OCI-LY7 (cell line): Measurements from ENCODE around the gene DPYD. TPM values are rescaled to one million over a fixed set of nuclear protein-coding genes. Genes with fewer than 3 reads are reported as not detected.

Source experiments
- BruUV-seq: library from RNA; stranded (reverse); fragments of 400-500 nt; replicated peaks from 2 replicates; lab custom pipeline; 2021; lab: Mats Ljungman, UMichigan
- CTCF ChIA-PET: fragments of 300-600 bp; sonication (Branson Sonifier 250); formaldehyde crosslinking; loops from one replicate; lab custom pipeline; 2022; ENCODE audit warnings: antibody characterized with exemption; ENCODE audit not compliant: unreplicated experiment; lab: Charles Lee
- POLR2A ChIA-PET: fragments of 300-600 bp; sonication (Branson Sonifier 250); formaldehyde crosslinking; loops from one replicate; lab custom pipeline; 2022; ENCODE audit warnings: antibody characterized with exemption; lab: Charles Lee
- DNase-seq: peaks from one replicate; pipeline ENCODE4 v3.0.0-alpha.2; 2015; ENCODE audit warnings: low spot score
- H2AFZ ChIP-seq: fragments of 200-600 bp; sonication (generic), shearing (Covaris generic); 2 replicates; pipeline ENCODE4 v1.6.1; 2014; ENCODE audit warnings: mild to moderate bottlenecking, antibody characterized with exemption, low read length, moderate library complexity
- H3K27ac ChIP-seq: fragments of 200-600 bp; sonication (generic); 2 replicates; pipeline ENCODE4 v1.5.1; 2014; ENCODE audit warnings: mixed run types, low read depth, mild to moderate bottlenecking, moderate library complexity, low read length, inconsistent platforms; ENCODE audit not compliant: poor library complexity, severe bottlenecking
- H3K36me3 ChIP-seq: fragments of 200-600 bp; sonication (generic); 2 replicates; pipeline ENCODE4 v1.6.1; 2014; ENCODE audit warnings: mild to moderate bottlenecking, antibody characterized with exemption, low read length, moderate library complexity, mixed read lengths; ENCODE audit not compliant: insufficient read depth
- H3K4me1 ChIP-seq: fragments of 200-600 bp; sonication (generic); 2 replicates; pipeline ENCODE4 v1.5.1; 2014; ENCODE audit warnings: mild to moderate bottlenecking, low read length; ENCODE audit not compliant: insufficient read depth, poor library complexity, severe bottlenecking
- H3K4me2 ChIP-seq: fragments of 200-600 bp; sonication (generic); 2 replicates; pipeline ENCODE4 v1.6.1; 2014; ENCODE audit warnings: mild to moderate bottlenecking, low read length
- H3K4me3 ChIP-seq: fragments of 200-600 bp; sonication (generic); 2 replicates; pipeline ENCODE4 v1.5.1; 2014; ENCODE audit warnings: mild to moderate bottlenecking, low read depth, low read length; ENCODE audit not compliant: poor library complexity, severe bottlenecking
- H3K79me2 ChIP-seq: fragments of 200-600 bp; sonication (generic); 2 replicates; pipeline ENCODE4 v1.6.1; 2016; ENCODE audit warnings: low read depth, mild to moderate bottlenecking, low read length, moderate library complexity, mixed read lengths; ENCODE audit not compliant: insufficient read depth
- H3K9me2 ChIP-seq: fragments of 200-600 bp; sonication (generic); 2 replicates; pipeline ENCODE4 v1.6.1; 2016; ENCODE audit warnings: mild to moderate bottlenecking, low read length, mixed read lengths; ENCODE audit not compliant: insufficient read depth
- H3K9me3 ChIP-seq: fragments of 200-600 bp; sonication (generic); 2 replicates; pipeline ENCODE4 v1.6.1; 2014; ENCODE audit warnings: mild to moderate bottlenecking, mixed run types, low read length, mixed read lengths
- H4K20me1 ChIP-seq: fragments of 200-600 bp; sonication (generic); 2 replicates; pipeline ENCODE4 v1.6.1; 2014; ENCODE audit warnings: mild to moderate bottlenecking, antibody characterized with exemption, low read length, moderate library complexity, mixed read lengths; ENCODE audit not compliant: insufficient read depth
- EZH2phosphoT487 ChIP-seq: fragments of 200-600 bp; sonication (generic); IDR thresholded peaks from 2 replicates; pipeline ENCODE4 v1.6.1; 2018; ENCODE audit warnings: low read depth, borderline replicate concordance, mild to moderate bottlenecking, mixed run types, antibody characterized with exemption, low read length, moderate library complexity, mixed read lengths
- intact Hi-C: fragments of 100-400 bp; cut with micrococcal nuclease; formaldehyde crosslinking; loops from one replicate; pipeline ENCODE4 v1.10.0; 2022; ENCODE audit not compliant: unreplicated experiment
- total RNA-seq, 2 experiments: library from RNA; depleted of rRNA in 1 of 2; stranded (reverse); fragments of >200 nt in 1 of 2; shearing (Covaris generic) in 1 of 2; gene quantifications; 2 replicates each; pipeline ENCODE4 v1.2.3, GENCODE V29; 2014 to 2022
- TF ChIP-seq, protein P1 (sequence below): fragments of 200-600 bp; sonication (generic); conservative IDR thresholded peaks from 2 replicates; pipeline ENCODE4 v1.5.1; 2014; ENCODE audit warnings: mild to moderate bottlenecking, antibody characterized with exemption, low read length, moderate library complexity, mixed read lengths

The DPYD gene
- total RNA-seq, 2 experiments from 2014 or later, result 5.5 to 13.4 TPM

DNA sequence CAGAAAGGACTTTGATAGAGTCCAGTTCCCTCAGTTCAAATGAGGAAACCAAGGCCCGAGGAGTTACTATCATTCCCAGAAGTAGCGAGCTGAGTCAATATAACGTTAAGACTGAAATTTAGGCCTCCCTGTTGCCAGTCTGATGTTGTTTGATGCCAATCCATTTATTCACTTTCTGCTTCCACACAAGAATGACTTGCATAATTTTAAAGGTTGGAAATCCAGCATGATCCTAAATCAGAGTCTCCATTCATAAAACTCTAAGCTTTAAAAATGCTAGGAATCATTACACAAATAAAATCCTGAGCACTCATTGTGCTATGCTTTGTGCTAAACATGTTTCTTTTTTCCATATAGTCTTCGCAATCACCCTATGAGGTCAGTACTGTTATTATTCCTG lies 784.9 kb downstream of the DPYD start:
- no peak overlapping the region for H2AFZ ChIP-seq
- no peak overlapping the region for H3K4me2 ChIP-seq
- CTCF ChIA-PET, result no interaction called here
- no peaks in the 10 kb centered on the region for H4K20me1 ChIP-seq
- POLR2A ChIA-PET, result interaction anchor here (1.3 kb wide), 1 partner anchor 16 kb away, joined by 3 read pairs; no protein-coding TSS in a partner anchor
- H3K36me3 ChIP-seq, result no peaks in the 10 kb centered on the region
- TF ChIP-seq, protein P1, sequence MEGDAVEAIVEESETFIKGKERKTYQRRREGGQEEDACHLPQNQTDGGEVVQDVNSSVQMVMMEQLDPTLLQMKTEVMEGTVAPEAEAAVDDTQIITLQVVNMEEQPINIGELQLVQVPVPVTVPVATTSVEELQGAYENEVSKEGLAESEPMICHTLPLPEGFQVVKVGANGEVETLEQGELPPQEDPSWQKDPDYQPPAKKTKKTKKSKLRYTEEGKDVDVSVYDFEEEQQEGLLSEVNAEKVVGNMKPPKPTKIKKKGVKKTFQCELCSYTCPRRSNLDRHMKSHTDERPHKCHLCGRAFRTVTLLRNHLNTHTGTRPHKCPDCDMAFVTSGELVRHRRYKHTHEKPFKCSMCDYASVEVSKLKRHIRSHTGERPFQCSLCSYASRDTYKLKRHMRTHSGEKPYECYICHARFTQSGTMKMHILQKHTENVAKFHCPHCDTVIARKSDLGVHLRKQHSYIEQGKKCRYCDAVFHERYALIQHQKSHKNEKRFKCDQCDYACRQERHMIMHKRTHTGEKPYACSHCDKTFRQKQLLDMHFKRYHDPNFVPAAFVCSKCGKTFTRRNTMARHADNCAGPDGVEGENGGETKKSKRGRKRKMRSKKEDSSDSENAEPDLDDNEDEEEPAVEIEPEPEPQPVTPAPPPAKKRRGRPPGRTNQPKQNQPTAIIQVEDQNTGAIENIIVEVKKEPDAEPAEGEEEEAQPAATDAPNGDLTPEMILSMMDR, result no peak
- no peak for TF ChIP-seq EZH2phosphoT487
- no peaks in the 10 kb centered on the region for H3K9me3 ChIP-seq
- H3K27ac ChIP-seq, result no peak overlapping the region
- no peaks in the 10 kb centered on the region for H3K9me2 ChIP-seq
- H3K4me3 ChIP-seq, result no peak overlapping the region
- peaks cover 8% of the 10 kb centered on the region for H3K4me1 ChIP-seq
- no peak for DNase-seq
- no peaks in the 10 kb centered on the region for H3K79me2 ChIP-seq
- BruUV-seq, result no TSS peak
- intact Hi-C loops, result no loop called here

DNA sequence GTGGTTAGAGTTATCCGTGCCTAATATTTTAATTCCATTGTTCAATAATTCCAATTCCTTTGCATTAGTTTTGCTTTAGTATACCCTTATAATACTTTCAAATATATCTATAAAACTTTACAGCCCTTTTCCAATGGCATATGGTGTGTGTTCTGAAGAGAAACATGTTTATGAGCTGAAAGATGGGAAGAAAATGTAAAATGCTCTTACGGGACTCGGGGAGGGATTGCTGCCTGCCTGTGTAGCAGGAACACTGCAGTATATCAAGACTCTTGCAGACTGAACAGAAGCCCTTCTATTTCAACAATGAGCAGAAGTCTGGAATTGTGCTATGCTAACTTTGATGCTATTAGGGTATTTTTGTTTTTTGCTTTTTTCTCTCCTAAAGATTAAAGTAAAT lies 792.4 kb downstream of the DPYD start:
- Histone ChIP-seq H3K36me3 (no peaks in the 10 kb centered on the region), H3K4me1 (no peaks in the 10 kb centered on the region), H2AFZ (no peak overlapping the region), H3K4me2 (no peak overlapping the region), H4K20me1 (no peaks in the 10 kb centered on the region), H3K9me2 (no peaks in the 10 kb centered on the region), H3K4me3 (no peak overlapping the region), H3K79me2 (no peaks in the 10 kb centered on the region), H3K9me3 (no peaks in the 10 kb centered on the region), H3K27ac (no peak overlapping the region)
- intact Hi-C loops, result no loop called here
- no peak for DNase-seq
- no peak for TF ChIP-seq EZH2phosphoT487
- TF ChIP-seq, protein P1, result no peak
- no TSS peak for BruUV-seq
- ChIA-PET POLR2A (no interaction called here), CTCF (no interaction called here)

DNA sequence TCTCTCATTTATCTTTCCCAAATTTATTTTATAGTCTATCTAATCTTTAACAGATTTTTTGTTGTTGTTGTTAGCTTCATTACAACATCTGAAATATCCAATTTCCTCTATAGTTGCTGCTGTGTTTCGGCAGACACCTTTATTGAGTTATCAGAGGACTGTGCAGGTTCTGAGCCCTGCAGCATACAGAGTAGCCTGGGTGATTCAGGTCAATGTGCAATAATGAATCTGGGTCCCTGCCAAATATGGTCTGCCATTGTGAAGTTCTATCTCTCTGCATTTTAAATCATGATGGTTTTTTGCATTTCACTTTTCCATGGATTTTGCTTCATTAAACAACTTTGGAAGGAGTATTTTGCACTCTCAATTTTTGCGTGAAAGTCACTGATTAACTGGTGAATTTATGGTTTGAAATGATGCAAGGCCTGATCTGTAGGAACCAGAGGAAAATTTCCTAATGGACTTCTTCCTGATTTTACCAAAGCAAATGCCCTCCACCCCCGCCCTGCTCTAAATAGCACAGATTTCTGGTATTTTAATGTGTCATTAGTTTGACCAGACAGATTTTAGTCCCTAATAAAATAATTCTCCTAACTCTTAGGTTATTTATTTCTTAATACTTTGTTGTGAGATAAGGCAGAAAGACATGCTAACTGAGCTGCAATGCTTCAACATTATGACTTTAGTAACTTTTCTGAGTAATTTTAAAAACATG lies 797.0 kb downstream of the DPYD start:
- H3K9me2 ChIP-seq, result no peaks in the 10 kb centered on the region
- no peak overlapping the region for H3K4me3 ChIP-seq
- TF ChIP-seq, protein P1, result no peak
- TF ChIP-seq EZH2phosphoT487, result no peak
- H3K79me2 ChIP-seq, result no peaks in the 10 kb centered on the region
- CTCF ChIA-PET, result no interaction called here
- no peak overlapping the region for H3K27ac ChIP-seq
- BruUV-seq, result no TSS peak
- H3K4me1 ChIP-seq, result no peaks in the 10 kb centered on the region
- intact Hi-C loops, result no loop called here
- no peaks in the 10 kb centered on the region for H3K36me3 ChIP-seq
- POLR2A ChIA-PET, result no interaction called here
- no peak for DNase-seq
- no peaks in the 10 kb centered on the region for H4K20me1 ChIP-seq
- no peaks in the 10 kb centered on the region for H3K9me3 ChIP-seq
- H3K4me2 ChIP-seq, result no peak overlapping the region
- no peak overlapping the region for H2AFZ ChIP-seq
